GM12892 (cell line): ENCODE results near the gene OAF.

ENCODE experiments used
- DNase-seq: peaks from one replicate; pipeline ENCODE4 v3.0.0; 2011; ENCODE audit not compliant: insufficient read length
- FAIRE-seq: peaks from 2 replicates; lab custom pipeline; 2011; peaks lifted over from hg19 to GRCh38; lab: Jason Lieb, UNC
- POLR2A ChIP-seq: IDR thresholded peaks from 2 replicates; pipeline ENCODE4 v1.6.1; 2011; ENCODE audit warnings: low read depth, low read length, control low read depth
- POLR2AphosphoS5 ChIP-seq: IDR thresholded peaks from 2 replicates; pipeline ENCODE4 v1.6.1; 2011; ENCODE audit warnings: low read depth, low read length, control low read depth
- TAF1 ChIP-seq: IDR thresholded peaks from 2 replicates; pipeline ENCODE4 v1.6.1; 2011; ENCODE audit warnings: low read depth, mild to moderate bottlenecking, control low read depth, low read length, borderline replicate concordance

Gene OAF

DNA sequence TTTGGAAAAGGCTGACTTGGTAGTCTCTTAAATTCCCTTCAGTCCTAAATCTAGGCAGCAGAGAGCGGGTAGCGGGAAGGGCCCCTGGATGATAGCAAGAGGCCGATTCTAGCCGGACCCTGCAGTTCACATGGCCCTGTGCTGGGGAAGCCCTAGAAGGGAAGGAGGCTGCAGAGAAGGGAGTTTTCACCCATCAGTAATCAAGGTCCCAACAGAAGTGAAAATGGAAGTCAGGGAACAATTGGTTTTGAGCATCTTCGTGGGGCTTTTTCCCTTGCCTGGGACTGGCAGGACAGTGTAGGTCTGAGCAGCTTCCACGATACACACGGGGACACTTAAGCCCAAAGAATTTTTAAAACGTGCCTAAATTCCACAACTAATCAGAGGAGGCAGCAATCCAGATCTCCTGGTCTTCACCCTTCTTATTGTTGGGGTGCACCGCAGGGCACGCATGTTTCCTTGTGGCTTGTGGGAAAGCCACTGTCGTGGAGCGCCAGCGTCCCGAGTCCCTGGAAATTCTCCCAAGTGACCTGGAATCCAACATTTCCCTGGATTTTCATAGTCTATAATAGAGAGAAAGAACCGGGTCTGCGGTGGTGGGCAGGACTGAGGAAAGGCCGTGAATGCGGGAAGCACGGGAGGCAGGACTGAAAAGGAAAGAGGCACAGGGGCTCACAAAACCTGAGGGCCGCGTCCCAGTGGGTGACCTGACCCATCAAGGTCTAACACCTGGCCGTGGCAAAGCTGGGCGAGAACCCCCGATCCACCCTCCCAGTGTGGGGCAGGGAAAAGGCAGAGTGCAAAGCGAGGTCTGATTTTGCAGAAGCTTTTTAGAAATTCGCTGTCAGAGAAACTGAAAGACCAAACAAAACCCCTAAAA lies 846 bp upstream of the OAF start:
- TF ChIP-seq POLR2AphosphoS5 = no peak
- FAIRE-seq (no peak), DNase-seq (no peak)

DNA sequence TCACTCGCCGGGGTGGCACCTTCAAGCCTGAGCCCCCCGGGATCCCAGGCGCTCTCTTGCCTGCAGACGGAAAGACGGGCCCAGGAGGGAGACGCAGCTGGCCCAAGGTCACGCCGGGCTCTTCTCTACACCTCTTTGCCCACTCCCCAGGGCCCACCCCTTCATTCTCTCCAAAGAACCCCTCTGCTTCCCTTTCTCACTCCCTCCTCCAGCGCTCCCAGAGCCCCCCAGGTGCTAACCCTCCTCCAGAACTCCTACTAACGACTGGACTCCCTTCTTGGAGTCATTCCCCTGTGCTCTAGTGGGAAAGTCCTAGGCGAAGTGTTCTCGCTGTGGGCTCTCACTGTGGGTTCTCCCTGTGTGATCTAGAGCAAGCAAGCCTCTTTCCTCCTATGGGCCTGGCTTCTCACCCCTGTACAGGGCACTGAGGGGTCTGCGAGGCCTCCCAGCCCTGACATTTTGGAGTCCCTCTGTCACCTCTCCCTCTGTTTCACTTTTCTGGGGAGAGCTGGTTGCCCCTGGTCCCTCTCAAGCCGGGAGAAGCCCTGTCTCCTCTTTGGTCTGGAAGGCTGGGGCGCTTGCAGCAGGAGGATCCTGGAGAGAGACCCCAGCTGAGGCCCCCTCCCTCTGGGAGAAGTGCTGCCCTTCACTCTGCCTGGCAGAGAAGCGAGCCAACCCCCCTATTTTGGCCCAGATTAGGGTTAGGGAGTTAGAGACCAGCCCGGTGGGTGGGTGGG lies 858 bp downstream of the OAF start:
- DNase-seq = no peak
- FAIRE-seq = no peak
- TF ChIP-seq POLR2A (no peak), POLR2AphosphoS5 (no peak), TAF1 (no peak)

DNA sequence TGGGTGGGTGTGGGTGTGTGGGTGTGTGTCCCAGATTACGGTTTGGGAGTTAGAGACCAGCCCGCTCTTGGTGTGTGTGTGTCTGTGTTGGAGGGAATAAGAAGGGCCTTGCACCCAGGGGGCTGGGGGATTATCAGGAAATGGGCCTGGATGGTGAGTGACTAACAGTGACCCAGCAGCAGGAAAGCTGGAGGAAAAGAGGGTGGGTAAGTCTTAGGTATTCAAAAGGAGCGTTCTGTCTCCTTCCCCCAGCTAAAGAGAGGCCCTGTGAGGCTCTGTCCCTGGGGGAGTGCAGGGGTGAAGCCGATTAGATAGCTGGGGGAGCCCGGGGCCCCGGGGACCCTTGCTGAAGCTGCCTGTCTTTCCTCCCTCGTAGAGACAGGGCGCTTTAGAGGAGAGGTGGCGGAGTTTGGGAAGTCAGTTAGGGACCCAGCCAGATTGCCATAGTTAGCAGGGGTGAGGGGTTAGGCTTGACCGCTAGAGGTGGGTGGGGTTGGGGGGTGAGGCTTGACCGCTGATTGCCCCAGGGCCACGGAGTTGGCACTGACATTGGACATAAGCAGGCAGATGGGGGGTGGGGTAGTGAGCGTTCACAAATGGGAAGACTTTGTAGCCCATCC lies 1.5 kb downstream of the OAF start:
- no peak for FAIRE-seq
- no peak for TF ChIP-seq TAF1
- TF ChIP-seq POLR2A = no peak
- no peak for TF ChIP-seq POLR2AphosphoS5

DNA sequence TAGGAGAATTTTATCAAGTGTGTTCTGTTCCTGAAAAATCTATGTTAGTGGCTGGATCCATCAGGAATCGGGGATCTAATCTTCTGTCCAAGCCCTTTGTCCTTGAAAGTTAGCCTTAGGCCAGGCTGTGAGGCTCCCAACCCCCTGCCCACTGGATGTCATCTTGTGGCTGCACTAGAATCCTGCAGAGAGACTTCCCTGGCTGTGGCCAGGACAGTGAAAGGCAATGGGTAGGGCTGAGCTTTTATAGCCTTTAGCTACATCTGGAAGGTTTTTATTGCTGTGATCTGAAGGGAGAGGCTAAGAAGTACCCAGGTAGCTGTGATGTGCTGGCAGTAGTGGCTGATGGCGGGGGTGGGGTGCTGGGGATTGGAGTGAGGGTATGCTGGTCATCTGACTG lies 2.1 kb downstream of the OAF start:
- no peak for DNase-seq
- TF ChIP-seq POLR2AphosphoS5 (no peak), POLR2A (no peak), TAF1 (no peak)
- no peak for FAIRE-seq

More for the DNA sequence above, 1.5 kb downstream of the OAF start:
- no peak for DNase-seq

DNA sequence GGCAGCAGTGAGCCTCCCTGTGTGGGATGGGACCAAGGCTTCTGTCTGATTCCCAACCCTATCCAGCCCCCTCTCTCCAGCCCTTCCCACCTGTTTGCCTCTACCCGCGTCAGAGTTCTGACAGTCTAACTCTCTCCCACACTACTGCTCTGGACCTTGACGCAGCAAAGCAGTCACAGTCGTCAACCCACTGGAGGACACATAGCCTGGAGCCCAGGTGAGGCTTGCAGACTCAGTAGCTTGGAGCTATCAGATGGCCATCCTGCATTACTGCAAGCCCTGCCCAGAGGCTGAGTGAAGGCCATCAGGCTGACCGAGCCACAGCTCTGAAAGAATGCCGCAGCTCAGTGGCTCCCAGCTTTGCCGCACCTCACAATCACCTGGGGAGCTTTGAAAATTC lies 3.7 kb downstream of the OAF start:
- no peak for FAIRE-seq

DNA sequence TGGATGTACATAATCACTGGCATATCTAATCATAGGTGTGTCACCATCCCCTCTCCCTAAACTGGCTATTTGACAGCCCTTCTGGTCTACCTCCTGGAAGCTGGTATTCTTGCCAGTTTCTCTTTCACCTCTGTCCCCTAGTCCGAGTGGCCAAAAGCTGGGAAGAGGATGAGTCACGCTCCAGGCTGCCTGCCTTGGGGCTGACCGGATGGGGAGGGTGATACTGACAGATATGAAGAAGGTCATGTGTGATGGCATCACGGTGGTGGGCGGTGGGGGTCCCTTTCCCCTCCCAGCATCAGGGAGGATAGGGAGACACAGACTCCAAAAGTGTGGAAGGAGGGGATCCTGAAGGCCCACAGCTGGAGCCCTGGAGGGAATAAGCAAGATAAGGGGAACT lies 4.8 kb downstream of the OAF start:
- DNase-seq = no peak
- no peak for FAIRE-seq
- no peak for TF ChIP-seq POLR2AphosphoS5
- TF ChIP-seq TAF1 = no peak
- no peak for TF ChIP-seq POLR2A

More for the DNA sequence above, 3.7 kb downstream of the OAF start:
- no peak for TF ChIP-seq POLR2A
- no peak for TF ChIP-seq TAF1
- TF ChIP-seq POLR2AphosphoS5 = no peak
- no peak for DNase-seq

DNA sequence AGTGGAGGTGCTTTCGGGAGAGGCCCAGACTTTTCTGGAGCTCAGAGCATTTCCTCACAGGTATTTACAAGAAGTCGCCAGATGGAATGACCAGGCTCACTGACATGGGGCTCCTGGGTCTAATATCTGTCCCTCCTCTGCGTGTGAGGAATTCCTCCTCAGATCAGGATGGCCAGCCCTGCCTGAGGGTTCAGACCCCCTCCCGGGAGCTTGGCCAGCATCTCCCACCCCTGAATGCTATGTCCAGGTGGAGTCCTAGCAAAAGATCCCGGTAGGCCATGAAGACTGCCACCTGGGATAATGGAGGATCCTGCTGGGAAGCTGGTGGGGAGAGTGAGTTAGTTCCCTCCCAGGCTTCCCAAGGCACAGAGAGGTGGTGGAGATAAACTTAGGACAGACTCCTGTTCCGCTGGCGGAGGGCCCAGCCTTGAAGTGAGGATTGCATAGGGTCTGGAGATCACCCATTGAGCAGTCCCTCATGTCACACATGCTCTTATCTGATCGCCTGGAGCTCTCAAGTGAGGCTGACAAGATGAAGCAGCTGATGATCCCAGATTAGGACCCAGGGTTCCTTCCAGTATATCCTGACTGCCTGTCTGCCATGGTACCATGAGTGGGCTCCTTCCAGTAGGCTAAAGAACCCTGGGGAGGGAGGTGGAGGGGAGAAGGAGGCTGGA lies 5.7 kb downstream of the OAF start:
- DNase-seq (no peak), FAIRE-seq (no peak)
- TF ChIP-seq TAF1 = no peak
- TF ChIP-seq POLR2AphosphoS5 = no peak
- TF ChIP-seq POLR2A = no peak

DNA sequence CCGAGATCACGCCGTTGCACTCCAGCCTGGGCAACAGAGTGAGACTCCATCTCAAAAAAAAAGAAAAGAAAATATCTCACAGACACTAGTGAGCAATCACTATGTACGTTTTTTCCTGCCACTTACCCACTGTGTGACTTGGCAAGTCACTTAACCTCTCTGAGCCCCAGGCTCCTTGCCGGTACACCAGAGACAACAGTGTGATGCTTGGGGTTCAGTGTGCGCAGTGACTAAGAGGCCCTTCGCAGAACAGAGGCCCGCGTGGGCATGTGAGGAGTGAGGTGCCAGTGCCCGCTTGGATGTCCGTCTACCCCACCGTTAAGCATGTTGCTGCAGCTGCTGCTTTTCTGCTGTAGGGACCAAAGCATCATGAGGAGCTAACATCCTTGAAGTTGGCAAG lies 6.7 kb downstream of the OAF start:
- DNase-seq (no peak), FAIRE-seq (no peak)
- TF ChIP-seq TAF1 (no peak), POLR2AphosphoS5 (no peak), POLR2A (no peak)

DNA sequence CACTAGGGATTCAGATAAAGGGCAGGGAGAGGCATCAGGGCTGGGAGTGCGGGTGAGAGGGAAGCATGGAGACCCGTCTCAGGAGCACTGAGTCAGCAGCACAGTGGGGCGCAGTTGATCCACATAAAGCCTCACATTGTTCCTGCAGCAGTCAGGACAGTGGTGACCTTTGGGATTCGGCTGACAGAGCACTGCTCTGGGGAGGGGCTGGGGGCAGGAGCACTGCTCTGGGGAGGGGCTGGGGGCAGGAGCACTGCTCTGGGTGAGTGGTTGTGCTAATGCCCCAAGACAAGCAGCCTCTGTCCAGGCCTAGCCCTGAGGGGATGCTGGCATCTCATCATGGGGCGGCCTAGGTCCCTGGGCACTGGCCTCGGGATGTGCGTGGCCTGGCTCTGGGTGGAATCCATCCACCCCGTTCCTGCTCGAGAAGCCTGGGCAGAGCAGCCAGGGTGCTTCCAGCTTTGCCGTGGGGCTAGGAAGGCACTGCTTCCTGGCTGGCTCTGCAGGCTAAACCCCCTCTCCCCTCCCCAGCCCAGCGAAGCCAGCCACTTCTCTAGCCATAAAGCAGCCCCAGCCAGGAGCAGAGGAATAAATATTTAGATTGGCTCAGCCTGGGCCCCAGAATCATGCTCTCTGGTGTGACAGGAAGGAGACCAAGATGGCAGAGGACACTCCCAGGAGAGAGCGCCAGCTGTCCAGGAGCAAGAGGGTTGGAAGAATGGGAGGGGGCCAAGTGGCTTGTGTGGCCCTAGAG lies 7.3 kb downstream of the OAF start:
- DNase-seq (no peak), FAIRE-seq (no peak)
- TF ChIP-seq TAF1 (no peak), POLR2A (no peak), POLR2AphosphoS5 (no peak)

DNA sequence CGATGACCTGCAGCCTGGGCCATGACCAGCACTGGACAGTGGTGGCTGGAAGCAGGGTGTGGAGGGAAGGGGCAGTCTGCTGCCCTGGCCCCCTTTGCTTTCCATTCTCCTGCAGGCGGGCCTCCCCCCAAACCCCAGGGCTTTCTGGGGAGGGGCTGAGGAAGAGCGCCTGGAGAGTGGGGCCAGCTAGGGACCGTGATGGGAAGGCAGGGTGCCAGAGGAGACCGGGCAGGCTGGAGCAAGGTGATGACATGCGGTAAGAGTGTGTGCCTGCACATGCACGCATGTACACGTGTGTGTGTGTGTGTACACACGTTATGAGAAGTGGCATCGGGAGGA lies 7.8 kb downstream of the OAF start:
- TF ChIP-seq TAF1 (no peak), POLR2A (no peak), POLR2AphosphoS5 (no peak)
- FAIRE-seq = no peak
- DNase-seq = no peak
